Measurements from ENCODE around the gene FAF1. TPM values are rescaled to one million over a fixed set of nuclear protein-coding genes. Genes with fewer than 3 reads are reported as not detected.

The FAF1 gene
- total and polyA plus RNA-seq, 9 of the 15 experiments (the other 6 are each of a cell fraction or from before 2014, with no cell fraction given), result 48.7 to 225 (median 118) TPM

GRCh38 chr1:50720457-50721053 lies 239.5 kb downstream of the FAF1 start:
- peak; percentile 93 for FAIRE-seq
- H3K9me3 ChIP-seq (replicated peaks; ENCODE audit: control insufficient read depth, insufficient read depth, low read depth, low read length), result no peaks in the 10 kb centered on the region
- peak overlapping the region; percentile 62 for H3K27ac ChIP-seq (ENCODE audit: extremely low read depth, low read depth, low read length)
- ATAC-seq, result peak; percentile 92
- WGBS (ENCODE audit: insufficient coverage, low coverage, missing lambda C conversion rate), result 23% methylated on average over 4 of the region's 4 CpGs
- peaks cover 16 to 20% of the 10 kb centered on the region in 2 experiments; a peak in 4 of 5 replicates for H3K4me1 ChIP-seq (replicated peaks in 1 of 2; ENCODE audit: control insufficient read depth in 2 of 2, insufficient read depth in 2 of 2, low read length in 2 of 2)
- H4K20me1 ChIP-seq (replicated peaks; ENCODE audit: control insufficient read depth, insufficient read depth, low read length), result no peaks in the 10 kb centered on the region
- no TSS peak for BruUV-seq (replicated peaks)
- in situ Hi-C loops (cut with MboI) (no loop called here), intact Hi-C loops (cut with micrococcal nuclease) (no loop called here)
- ChIA-PET POLR2A (interaction anchor here (0.7 to 2.3 kb wide), 6 partner anchors 10 to 53 kb away, joined by 3 to 7 read pairs (median 3); no protein-coding TSS in a partner anchor), CTCF (ENCODE audit: low intra/inter-chr PET ratio) (no interaction called here)
- no peak overlapping the region for H2AFZ ChIP-seq (ENCODE audit: low read depth, low read length)
- H3K4me3 ChIP-seq, result no peak overlapping the region
- H3K36me3 ChIP-seq (ENCODE audit: control insufficient read depth, insufficient read depth, low read length), result peaks cover 33% of the 10 kb centered on the region; the same call in 2 of the 3 replicates
- DNase-seq (ENCODE audit: extremely low read depth in 1 of 4, low spot score in 3 of 4), result peak; percentile 46 to 89 (median 65)
- H3K4me2 ChIP-seq (ENCODE audit: insufficient read depth, low read length), result 0 out of 2 replicates have a peak overlapping the region, but pooled peaks have one; percentile 14
- no peak overlapping the region; a peak in 1 of 4 replicates for H3K9ac ChIP-seq (ENCODE audit: insufficient read depth in 1 of 2, low read depth in 2 of 2, low read length in 2 of 2)
- H3K27me3 ChIP-seq (ENCODE audit: control insufficient read depth in 2 of 2, insufficient read depth in 2 of 2, low read length in 2 of 2), result no peaks in the 10 kb centered on the region
- H3K9me1 ChIP-seq (ENCODE audit: control insufficient read depth, insufficient read depth, low read length), result no peaks in the 10 kb centered on the region
- H3K79me2 ChIP-seq (ENCODE audit: control insufficient read depth, insufficient read depth, low read length), result peaks cover 11% of the 10 kb centered on the region; the same call in 1 of the 3 replicates
- TF ChIP-seq PBX2 (CRISPR knock-in tag; IDR thresholded peaks at IDR 0.05; ENCODE audit: low read depth) (no peak), PBX2 (tag; conservative IDR thresholded peaks at IDR 0.05; ENCODE audit: low read depth) (no peak; the same call in 1 of the 2 replicates), PHF21A (IDR thresholded peaks at IDR 0.05; ENCODE audit: borderline replicate concordance, low read depth) (no peak), RBM22 (IDR thresholded peaks at IDR 0.05; ENCODE audit: low read depth, low read length, poor library complexity, severe bottlenecking) (no peak), SRSF1 (IDR thresholded peaks at IDR 0.05; ENCODE audit: low read depth, low read length) (no peak), ZEB2 (IDR thresholded peaks at IDR 0.05) (peak; percentile 78), RBM14 (IDR thresholded peaks at IDR 0.05; ENCODE audit: borderline replicate concordance, insufficient read depth, low read depth, low read length) (no peak), EZH2 (IDR thresholded peaks at IDR 0.05; ENCODE audit: borderline replicate concordance, low read depth, low read length) (no peak), ZNF197 (CRISPR knock-in tag; IDR thresholded peaks at IDR 0.05; ENCODE audit: low read depth) (no peak), HMG20B (CRISPR knock-in tag; IDR thresholded peaks at IDR 0.05) (no peak), THRAP3 (IDR thresholded peaks at IDR 0.05; ENCODE audit: borderline replicate concordance) (no peak), HNRNPH1 (optimal IDR thresholded peaks at IDR 0.05; ENCODE audit: low read depth, low read length) (no peak), CC2D1A (IDR thresholded peaks at IDR 0.05) (peak; percentile 56; the same call in 1 of the 2 replicates), CGGBP1 (CRISPR knock-in tag; IDR thresholded peaks at IDR 0.05) (peak; percentile 49; the same call in 1 of the 2 replicates), ZNF57 (CRISPR knock-in tag; IDR thresholded peaks at IDR 0.05) (no peak), MEF2A (IDR thresholded peaks at IDR 0.05; ENCODE audit: control insufficient read depth, low read depth, low read length) (no peak), ATF4 (CRISPR knock-in tag; IDR thresholded peaks at IDR 0.05) (0 out of 2 replicates have a peak, but pooled peaks have one; percentile 10)
- TF ChIP-seq, protein P1, sequence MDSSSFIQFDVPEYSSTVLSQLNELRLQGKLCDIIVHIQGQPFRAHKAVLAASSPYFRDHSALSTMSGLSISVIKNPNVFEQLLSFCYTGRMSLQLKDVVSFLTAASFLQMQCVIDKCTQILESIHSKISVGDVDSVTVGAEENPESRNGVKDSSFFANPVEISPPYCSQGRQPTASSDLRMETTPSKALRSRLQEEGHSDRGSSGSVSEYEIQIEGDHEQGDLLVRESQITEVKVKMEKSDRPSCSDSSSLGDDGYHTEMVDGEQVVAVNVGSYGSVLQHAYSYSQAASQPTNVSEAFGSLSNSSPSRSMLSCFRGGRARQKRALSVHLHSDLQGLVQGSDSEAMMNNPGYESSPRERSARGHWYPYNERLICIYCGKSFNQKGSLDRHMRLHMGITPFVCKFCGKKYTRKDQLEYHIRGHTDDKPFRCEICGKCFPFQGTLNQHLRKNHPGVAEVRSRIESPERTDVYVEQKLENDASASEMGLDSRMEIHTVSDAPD (CRISPR knock-in tag; IDR thresholded peaks at IDR 0.05), result no peak

Data from K562 (cell line).